K562 (cell line): ENCODE data around the gene MACROD2.

Experiments used
- CTCF ChIP-seq, 3 experiments: IDR thresholded peaks in 2 of 3; conservative IDR thresholded peaks in 1 of 3; 2 replicates each; pipeline ENCODE4 v1.5.1; 2011 to 2012; ENCODE audit warnings: low read length in 3 of 3, mild to moderate bottlenecking in 3 of 3, control low read depth in 2 of 3, improper control_type of control experiment in 1 of 3, inconsistent platforms in 1 of 3, low read depth in 1 of 3, mixed read lengths in 1 of 3, moderate library complexity in 1 of 3; ENCODE audit not compliant: insufficient read depth in 2 of 3
- GABPB2 ChIP-seq: fragments of 250-450 bp; sonication (Bioruptor Pico); conservative IDR thresholded peaks from 2 replicates; pipeline ENCODE4 v1.5.1; 2021; ENCODE audit warnings: mild to moderate bottlenecking
- HEY1 ChIP-seq: fragments of 250-450 bp; sonication (Bioruptor Pico); IDR thresholded peaks from 2 replicates; pipeline ENCODE4 v1.5.0; 2020; ENCODE audit warnings: mild to moderate bottlenecking, moderate library complexity, borderline replicate concordance
- KLF13 ChIP-seq: fragments of 450-650 bp; IDR thresholded peaks from 2 replicates; pipeline ENCODE4 v1.6.1; 2016; ENCODE audit warnings: missing genetic modification characterization, low read depth, mild to moderate bottlenecking, missing compliant biosample characterization, moderate library complexity, borderline replicate concordance
- POLR2A ChIP-seq: fragments of 450-650 bp; conservative IDR thresholded peaks from 2 replicates; pipeline ENCODE4 v1.6.1; 2016

GRCh38 chr20:15639839-15640238, 1644.5 kb downstream of the MACROD2 start:
- TF ChIP-seq KLF13, result no peak
- TF ChIP-seq POLR2A, result no peak
- TF ChIP-seq CTCF (IDR thresholded peaks at IDR 0.05 in 2 of 3, conservative IDR thresholded peaks at IDR 0.05 in 1 of 3; ENCODE audit: insufficient read depth in 2 of 3, low read depth in 1 of 3, low read length in 3 of 3), result no peak
- TF ChIP-seq HEY1 (CRISPR knock-in tag), result no peak
- TF ChIP-seq GABPB2 (CRISPR knock-in tag), result no peak
